ENCODE data around the gene RPL35A.

RPL35A gene

DNA sequence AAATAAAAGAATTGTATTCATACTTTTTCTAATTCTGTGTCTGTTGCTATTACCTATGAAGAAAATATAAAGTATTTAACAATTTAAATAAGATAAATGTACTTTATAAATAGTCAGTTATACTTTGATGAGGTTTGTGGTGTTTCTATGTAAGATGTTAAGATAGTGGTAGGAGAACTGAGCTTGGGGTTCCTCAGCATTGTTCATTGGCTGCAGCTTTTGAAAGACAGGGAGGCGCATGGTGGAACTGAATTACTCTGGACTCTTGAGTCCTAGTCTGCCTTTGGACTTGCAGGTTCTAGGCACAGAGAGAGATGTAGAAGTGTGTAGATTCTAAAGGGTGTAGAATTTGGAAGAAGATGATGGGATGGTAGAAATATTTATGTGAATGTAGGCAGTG is 33.1 kb downstream of the RPL35A start:
- H3K27ac ChIP-seq: no peak overlapping the region
- no peak for TF ChIP-seq ZFX (IDR thresholded peaks at IDR 0.05; ENCODE audit: borderline replicate concordance)
- TF ChIP-seq, protein P1, sequence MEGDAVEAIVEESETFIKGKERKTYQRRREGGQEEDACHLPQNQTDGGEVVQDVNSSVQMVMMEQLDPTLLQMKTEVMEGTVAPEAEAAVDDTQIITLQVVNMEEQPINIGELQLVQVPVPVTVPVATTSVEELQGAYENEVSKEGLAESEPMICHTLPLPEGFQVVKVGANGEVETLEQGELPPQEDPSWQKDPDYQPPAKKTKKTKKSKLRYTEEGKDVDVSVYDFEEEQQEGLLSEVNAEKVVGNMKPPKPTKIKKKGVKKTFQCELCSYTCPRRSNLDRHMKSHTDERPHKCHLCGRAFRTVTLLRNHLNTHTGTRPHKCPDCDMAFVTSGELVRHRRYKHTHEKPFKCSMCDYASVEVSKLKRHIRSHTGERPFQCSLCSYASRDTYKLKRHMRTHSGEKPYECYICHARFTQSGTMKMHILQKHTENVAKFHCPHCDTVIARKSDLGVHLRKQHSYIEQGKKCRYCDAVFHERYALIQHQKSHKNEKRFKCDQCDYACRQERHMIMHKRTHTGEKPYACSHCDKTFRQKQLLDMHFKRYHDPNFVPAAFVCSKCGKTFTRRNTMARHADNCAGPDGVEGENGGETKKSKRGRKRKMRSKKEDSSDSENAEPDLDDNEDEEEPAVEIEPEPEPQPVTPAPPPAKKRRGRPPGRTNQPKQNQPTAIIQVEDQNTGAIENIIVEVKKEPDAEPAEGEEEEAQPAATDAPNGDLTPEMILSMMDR (IDR thresholded peaks at IDR 0.05): no peak

DNA sequence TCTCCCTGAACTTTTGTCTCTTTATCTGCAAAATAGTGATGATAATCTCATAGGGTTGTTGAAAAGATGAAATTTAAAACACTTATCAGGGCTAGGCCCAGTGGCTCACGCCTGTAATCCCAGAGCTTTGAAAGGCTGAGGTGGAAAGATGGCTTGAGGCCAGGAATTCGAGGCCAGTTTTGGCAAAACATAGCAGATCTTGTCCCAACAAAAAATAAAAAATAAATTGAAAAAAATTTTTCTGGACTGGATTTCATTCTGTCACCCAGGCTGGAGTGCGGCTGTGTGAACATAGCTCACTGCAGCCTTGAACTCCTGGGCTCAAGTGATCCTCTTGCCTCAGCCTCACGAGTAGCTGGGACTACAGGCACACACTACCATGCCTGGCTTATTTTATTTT is 39.7 kb downstream of the RPL35A start:
- H3K27ac ChIP-seq: no peak overlapping the region
- TF ChIP-seq, protein P1 (IDR thresholded peaks at IDR 0.05): no peak
- no peak for TF ChIP-seq ZFX (IDR thresholded peaks at IDR 0.05; ENCODE audit: borderline replicate concordance)

DNA sequence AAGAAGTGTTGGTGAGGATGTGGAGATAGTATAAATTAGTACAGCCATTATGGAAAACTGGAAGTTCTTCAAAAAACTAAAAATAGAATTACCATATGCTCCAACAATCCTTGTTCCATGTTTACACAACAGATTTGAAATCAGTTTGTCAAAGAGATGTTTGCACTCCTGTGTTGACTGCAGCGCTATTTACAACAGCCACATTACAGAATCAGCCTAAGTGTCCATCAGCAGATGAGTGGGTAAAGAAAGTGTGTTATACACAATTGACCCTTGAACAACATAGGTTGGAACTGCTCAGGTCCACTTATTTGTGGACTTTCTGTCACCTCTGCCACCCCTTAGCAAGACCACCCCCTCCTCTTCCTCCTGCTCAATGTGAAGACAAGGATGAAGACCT is 44.7 kb downstream of the RPL35A start:
- no peak overlapping the region; the same call in 1 of the 2 replicates for H3K27ac ChIP-seq
- TF ChIP-seq, protein P1 (IDR thresholded peaks at IDR 0.05): no peak
- TF ChIP-seq ZFX (IDR thresholded peaks at IDR 0.05; ENCODE audit: borderline replicate concordance): no peak

DNA sequence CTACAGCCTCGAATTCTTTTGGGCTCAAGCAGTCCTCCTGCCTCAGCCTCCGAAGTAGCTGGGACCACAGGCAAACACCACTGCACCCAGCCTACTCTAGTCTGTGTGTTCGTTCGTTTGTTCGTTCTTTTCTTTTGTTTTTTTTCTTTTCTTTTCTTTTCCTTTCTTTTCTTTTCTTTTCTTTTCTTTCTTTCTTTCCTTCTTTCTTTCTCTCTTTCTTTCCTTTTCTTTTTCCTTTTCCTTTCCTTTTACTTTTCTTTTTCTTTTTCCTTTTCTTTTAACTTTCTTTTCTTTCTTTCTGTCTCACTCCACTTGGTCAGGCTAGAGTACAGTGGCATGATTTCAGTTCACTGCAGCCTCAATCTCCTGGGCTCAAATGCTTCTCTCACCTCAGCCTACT is 46.9 kb downstream of the RPL35A start:
- H3K27ac ChIP-seq: no peak overlapping the region
- TF ChIP-seq ZFX (IDR thresholded peaks at IDR 0.05; ENCODE audit: borderline replicate concordance): no peak
- TF ChIP-seq, protein P1 (IDR thresholded peaks at IDR 0.05): no peak

DNA sequence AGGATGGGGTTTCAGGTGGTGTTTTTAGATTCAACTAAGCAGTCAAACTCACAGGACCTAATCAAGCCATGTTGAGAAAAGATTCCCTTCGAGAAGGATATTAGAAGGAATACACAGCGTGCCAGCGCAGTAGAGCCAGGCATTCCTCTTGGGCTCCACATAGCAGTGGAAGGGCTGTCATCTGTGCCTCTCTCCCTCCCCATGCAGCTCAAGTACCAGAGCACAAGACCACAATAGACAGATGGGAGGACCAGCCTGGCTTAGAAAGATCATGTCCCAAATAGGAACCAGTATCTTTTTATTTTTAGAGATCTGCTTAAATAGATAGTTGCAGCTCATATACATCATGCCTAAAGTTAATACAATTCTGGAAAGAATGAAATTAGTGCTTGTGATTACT is 47.9 kb downstream of the RPL35A start:
- no peak overlapping the region for H3K27ac ChIP-seq
- no peak for TF ChIP-seq ZFX (IDR thresholded peaks at IDR 0.05; ENCODE audit: borderline replicate concordance)
- TF ChIP-seq, protein P1 (IDR thresholded peaks at IDR 0.05): no peak

Data from 22Rv1 (cell line).